HG02588 (cell line): ENCODE measurements around the gene CDIPT.
"Not testable (repeated sequence)": the region's sequence is repeated elsewhere in the genome, so short reads cannot be mapped to it uniquely, and the experiment has no call there.

ENCODE experiments used
- ATAC-seq: cut with Tn5 transposase; IDR thresholded peaks from one replicate; pipeline ENCODE4 v1.9.1; 2021; ENCODE audit warnings: mild to moderate bottlenecking, moderate library complexity; ENCODE audit not compliant: unreplicated experiment

CDIPT gene

DNA sequence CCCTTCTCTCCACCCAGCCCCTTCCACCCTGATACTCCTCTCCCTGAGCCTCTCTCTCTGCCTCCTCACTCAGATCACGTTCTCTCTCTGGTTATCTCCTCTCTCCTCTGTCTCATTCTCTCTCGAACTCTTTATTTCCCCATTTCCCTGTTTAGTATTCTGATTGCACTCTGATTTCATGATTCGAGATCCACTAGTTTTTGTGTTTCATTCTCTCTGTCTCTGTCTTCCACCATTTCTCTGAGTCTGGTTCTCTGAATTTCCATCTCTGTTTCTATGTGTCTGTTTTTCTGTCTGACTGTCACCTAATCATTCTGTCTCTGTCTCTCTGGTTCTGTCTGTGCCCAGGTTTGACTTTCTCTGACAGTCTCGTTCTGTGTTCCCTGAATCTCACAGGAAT, 34.3 kb upstream of the CDIPT start:
- ATAC-seq, result no peak

DNA sequence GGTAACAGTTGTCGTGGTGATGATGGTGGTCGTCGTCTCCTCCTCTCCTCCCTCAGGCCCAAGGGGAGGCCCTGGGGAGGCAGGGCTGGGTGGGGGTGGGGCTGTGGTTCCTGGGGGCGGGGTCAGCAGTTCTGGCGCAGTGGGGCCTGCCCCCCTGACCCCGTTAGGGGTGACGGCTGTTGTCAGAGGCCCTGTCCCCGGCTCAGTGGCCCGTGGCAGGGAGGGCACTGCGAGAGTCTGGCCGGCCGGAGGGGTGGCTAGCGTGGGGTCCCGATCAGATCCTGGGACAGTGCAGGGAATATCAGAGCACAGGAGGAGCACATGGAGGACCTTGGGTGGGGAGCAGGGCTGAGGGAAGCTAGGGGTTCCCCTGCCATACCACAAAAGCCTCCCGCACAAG, 33.8 kb upstream of the CDIPT start:
- no peak for ATAC-seq

DNA sequence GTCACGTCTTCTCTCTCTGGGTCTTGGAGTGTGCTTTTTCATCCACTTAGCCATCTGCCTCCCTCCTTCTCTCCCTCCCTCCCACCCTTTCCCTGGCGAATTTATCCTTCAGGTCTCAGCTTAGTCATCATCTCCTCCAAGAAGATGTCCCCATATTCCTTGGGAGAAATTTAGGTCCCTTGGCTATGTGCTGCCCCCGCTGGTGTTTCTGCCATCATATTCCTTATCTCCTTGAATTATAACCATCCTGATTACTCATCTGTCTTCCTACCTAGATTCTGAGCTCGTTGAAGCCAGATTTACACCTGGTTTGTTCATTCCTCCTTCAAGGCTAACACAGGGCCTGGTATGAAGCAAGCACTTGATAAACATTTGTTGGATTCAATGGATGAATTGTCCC, 31.3 kb upstream of the CDIPT start:
- ATAC-seq, result no peak

DNA sequence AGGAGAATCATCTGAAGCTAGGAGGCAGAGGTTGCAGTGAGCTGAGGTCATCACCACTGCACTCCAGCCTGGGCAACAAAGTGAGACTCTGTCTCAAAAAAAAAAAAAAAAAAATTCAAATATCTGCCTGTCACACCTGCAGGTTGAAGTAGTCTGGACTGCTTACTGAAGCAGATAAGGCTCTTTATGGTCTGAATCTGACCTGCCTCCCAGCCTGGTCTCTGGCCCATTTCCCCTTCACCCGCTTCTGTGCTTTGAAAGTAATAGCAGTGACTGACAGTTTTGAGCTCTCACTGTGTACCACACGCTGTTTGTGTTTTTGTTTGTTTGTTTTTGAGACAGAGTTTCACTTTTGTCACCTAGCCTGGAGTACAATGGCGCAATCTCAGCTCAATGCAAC, 30.5 kb upstream of the CDIPT start:
- ATAC-seq, result no peak

DNA sequence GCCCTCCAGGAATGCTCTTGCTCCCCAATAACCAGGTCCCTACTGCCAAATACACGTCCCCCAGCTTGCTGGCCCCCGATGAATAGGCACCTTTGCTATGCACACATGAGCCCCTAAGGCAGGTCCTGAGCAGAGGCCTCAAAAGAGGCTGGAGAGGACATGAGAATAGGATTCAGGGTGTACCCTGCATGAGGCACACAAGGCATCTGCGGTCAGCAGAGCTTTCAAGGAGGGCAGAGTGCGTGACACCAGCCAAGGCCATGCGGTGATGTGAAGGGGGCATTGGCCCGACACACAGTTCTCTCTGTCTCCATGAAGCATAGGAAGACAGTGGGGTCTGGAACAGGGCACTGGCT, 29.4 kb upstream of the CDIPT start:
- ATAC-seq, result no peak

DNA sequence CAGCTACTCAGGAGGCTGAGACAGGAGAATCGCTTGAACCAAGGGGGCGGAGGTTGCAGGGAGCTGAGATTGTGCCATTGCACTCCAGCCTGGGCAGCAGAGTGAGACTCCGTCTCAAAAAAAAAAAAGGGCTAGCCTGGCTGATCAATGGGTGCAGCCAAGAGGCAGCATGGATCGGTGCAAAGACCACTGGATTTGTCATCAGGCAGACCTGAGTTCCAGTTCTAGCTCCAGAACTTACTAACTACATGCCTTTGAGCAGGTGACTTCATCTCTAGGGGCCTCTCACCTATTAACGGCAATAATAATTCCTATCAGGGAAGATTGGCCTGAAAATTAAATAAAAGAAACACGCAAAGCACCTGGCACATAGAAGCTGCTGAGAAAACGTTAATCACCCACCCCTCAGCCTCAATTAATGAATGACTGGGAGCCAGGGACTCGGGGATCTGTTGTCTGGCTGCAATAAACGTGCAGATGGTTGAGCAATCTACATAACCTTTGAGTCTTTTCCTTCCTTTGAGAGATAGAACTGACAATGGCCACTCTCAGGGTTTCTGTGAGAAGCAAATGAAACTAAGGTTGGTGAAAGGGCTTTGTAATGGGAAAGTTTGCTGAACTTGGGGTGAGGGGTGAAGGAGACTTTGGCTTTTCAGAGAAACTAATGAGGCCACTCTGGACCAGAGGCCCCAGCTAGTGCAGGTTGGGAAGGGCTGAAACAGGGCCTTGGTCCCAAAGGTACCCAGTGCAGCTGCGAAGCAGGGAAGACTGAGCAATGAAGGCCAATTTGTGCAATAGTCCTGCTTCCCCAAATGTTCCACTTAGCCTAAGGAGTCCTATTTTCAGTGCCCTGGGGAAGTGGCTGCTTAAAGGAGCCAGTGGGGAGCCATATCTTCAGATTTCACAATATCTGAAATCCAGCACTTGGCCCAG, 28.8 kb upstream of the CDIPT start:
- ATAC-seq, result no peak

DNA sequence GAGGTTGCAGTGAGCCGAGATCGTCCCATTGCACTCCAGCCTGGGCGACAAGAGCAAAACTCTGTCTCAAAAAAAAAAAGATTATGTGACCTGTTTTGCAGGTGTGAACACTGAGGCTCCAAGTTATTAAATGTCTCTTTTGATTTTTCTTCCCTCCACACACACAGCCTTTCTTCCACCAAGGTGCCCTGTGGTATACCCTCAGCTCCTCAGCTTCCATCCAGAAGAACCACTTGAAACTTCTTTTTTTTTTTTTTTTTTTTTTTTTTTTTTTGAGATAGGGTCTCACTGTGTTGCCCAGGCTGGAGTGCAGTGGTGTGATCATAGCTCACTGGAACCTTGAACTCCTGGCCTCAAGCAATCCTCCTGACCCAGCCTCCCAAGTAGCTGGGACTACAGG, 26.3 kb upstream of the CDIPT start:
- ATAC-seq, result not testable (repeated sequence)

DNA sequence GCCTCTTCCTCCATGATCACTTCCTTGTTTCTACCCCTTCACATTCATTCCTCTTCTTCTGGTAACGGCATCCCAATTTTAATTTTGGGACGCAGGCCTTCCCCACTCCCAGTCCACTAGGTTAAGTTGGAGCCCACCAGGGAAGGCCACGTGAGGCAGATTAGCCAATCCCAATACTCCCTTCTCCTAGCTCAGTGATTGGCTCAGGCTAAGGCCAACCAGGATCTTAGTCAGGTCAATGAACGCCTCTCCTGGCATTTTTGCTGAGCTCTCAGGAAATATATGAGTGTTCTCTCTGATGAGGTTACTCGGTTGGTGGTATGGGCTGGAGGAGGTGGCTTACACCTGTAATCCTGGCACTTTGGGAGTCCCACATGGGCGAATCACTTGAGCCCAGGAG, 21.0 kb upstream of the CDIPT start:
- ATAC-seq, result no peak

DNA sequence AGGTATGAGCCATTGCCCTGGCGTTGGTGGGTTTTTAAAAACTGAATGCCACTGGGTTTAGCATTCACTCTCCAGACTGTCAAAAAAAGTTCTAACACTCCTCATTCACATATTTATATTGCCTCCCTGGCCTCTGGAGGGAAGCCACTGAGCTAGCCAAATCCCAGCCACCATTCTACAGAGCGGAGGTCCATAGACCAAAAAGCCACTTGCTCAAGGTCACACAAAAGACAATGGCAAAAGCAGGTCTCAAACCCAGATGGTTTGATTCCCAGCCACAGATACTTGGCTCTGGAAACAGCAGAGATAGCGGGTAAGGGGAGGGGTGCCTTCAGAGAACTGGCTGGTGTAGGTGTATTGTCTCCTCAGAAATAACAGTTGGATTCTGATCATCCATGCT, 18.0 kb upstream of the CDIPT start:
- no peak for ATAC-seq

DNA sequence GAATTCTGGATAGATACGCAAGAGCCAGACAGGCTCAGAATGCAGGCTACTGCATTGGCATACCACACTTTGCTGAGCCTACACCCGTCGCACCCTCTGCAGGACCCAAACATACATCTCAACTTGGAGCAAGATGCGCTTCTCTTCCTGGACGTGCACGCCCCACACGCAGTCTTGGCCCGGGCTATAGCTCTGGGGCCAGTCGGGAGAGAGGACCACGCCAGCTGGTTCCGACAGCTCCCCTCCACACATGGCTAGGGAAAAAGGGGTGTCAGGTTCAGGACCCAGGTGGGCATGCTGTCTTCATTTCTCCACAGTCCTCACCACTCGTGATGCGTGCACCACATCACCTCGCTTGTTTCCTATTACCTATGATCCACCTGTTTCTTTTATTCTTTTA, 15.1 kb upstream of the CDIPT start:
- ATAC-seq, result no peak

DNA sequence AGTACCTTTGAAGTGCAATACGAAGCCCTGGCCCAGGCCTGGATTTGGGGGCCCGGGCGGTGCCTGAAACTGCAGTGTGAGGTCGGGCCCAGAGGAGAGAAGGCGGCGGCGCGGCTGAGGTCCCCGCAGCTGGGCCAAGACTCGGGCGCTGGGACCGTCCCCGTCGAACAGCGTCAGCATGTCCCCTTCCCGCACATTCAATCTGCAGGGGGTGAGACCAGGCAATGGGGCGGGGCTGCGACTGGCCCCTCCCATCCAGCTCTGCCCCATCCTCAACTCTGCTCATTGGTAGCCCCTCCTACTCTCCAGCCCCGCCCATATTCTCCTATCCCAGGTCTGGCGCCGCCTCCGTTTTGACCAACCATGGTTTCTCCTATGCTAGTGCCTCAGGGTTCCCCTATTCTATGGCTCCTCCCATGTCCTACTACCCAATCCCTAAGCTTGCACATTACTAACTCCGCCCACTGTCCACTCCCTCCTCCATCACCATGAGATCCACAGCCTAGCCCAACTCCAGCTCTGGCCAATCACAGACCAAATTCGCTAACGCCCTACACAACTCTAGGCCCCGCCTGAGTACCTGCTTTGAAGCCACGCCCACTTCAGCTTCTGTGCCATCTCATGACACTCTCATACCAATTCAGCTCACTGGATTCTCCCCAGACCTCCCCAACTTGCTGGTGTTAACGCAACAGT, 14.4 kb upstream of the CDIPT start:
- ATAC-seq, result peak; percentile 47

DNA sequence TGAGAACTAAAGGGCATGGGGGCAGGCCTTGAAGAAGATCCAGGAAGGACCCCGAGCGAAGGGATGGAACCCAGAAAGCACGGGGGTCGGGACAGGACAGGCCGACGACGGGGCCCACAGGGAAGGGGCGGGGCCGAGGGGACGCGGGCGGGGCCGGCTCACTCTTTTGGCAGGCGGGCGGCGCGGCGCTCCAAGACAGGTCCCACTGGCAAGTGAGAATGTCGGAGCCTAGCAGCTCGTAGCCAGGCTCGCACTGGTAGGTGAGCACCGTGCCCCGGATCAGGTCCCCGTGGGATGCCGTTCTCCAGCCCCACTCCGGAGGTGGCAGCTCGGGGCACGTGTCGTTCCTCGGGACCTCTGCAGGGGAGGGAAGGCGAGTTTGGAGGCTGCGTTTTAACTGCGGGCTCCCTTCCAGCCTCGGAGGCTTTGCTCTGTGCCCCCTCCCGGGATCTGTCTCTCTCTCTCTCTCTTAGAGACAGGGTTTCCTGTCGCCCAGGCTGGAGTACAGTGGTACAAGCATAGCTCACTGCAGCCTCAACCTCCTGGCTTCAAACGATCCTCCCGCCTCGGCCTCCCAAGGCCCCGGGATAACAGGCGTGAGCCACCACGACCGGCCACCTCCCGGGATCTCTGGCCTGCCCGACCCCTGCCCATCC, 13.7 kb upstream of the CDIPT start:
- no peak for ATAC-seq

DNA sequence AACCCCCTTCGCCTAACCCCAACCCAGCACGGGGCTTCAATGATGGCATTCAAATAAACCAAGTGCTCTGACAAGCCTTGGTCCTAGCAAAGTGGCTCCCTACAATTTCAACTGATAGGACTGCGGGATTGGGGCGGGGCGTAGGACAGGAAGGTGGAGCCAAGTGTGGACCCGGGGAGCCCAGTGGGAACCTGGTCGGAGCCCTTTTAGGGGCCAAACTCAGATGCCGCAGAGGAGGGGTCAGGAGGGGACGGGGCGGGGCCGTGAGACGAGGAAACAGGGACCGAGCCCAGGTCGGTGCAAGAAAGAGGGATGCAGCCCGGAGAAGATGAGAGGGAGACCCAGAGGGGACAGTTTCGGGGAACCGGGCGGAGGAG, 13.2 kb upstream of the CDIPT start:
- no peak for ATAC-seq

DNA sequence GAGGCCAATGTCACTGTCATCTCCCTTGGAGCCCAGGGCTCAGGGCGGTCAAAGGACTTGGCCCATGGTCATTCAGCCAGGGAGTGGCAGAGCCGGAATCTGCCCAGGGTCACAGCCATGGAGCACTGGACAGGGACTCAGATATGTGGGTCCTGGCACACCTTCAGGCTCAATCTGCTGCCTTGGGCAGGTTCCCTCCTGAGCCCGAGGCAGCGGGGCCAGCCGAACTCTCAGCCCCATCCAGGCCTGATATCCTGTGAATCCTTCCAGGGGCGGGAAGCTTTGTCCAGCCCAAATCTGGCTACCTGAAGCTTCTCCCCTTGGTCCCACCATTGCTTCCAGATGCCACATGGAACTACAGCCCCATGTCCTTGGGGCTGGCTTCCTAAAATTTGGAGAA, 12.2 kb upstream of the CDIPT start:
- ATAC-seq, result no peak

DNA sequence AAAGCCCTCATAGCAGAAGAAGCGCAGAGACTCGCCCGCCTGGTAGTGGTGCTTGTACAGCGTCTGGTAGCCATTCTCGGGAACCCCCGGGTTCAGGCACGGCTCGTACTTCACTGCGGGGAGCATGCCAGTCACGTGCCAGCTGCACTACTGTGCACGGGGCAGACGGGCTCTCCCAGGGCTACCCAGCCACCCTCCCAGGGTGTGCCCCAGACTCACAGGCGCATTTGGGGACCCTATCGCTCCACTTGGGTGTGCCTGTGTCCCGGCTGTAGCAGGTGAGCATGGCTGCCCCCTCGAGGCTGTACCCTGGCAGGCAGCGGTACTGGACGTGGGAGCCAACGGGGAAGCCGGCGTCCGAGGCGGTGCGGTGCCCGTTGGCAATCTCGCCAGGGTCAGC, 10.3 kb upstream of the CDIPT start:
- no peak for ATAC-seq

DNA sequence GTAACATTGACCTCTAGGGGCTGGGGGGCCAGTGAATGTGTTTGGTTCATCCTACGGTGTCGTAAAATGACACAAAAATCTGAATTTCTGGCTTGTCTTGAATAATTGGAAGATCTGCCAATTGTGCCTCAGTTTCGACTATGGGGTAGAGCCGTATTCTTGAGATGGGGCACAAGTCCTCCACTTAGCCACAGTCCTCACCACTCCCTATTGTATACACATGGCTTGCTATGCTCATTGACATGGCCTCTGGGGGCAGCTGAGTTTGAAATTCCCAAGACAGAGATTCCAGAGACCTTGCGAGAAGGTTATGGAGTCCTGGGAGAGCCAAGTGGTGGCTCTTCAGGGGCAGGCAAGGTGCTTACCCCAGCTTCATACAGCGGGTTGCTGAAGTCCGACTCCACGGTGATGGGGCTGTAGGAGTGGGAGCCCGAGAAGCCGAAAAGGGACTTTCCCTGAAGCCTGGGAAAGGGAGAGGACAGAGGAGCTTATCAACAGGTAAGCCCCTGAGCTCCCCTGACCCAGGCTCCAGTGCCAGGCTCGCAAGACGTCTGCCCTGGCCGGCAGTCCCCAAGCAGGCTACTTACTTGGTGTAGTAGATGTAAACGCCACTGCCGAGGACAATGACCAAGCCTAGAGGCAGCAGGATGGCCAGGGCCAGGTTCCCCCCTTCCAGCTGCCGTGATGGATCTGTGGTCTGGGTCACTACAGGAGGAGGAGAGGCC, 9.0 kb upstream of the CDIPT start:
- no peak for ATAC-seq

DNA sequence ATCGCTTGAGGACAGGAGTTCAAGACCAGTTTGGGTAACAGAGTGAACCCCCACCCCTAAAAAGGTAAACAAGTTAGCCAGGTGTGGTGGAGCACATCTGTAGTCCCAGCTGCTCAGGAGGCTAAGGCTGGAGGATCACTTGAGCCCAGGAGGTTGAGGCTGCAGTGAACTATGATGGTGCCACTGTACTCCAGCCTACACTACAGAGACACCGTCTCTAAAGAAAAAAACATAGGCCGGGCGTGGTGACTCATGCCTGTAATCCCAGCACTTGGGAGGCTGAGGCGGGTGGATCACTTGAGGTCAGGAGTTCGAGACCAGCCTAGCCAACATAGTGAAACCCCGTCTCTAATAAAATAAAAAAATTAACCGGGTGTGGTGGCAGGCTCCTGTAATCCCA, 6.0 kb upstream of the CDIPT start:
- ATAC-seq, result not testable (repeated sequence)

DNA sequence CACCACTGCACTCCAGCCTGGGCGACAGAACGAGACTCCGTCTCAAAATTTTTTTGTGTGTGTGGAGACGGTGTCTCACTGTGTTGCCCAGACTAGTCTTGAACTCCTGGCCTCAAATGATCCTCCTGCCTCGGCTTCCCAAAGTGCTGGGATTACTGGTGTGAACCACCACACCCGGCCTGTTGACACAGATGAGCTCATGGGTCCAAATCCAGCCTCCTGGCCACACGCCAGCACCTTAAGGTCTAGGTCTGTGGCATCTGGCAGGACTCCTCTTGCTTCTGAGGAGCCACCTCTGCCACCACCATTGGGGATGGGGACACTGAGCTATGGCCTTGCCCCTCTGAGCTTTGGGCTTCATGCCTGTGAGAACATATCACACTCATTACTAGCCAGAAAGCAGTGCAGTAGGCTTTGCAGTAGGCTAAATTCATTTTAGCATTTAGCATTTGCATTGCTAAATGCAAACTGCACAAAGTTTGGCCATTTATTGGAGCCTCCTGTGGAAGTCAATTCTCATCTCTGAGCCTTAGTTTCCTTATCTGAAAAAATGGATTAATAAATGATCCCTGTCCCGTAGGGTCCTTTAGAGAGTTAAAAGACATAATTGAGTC, 5.5 kb upstream of the CDIPT start:
- ATAC-seq, result no peak

DNA sequence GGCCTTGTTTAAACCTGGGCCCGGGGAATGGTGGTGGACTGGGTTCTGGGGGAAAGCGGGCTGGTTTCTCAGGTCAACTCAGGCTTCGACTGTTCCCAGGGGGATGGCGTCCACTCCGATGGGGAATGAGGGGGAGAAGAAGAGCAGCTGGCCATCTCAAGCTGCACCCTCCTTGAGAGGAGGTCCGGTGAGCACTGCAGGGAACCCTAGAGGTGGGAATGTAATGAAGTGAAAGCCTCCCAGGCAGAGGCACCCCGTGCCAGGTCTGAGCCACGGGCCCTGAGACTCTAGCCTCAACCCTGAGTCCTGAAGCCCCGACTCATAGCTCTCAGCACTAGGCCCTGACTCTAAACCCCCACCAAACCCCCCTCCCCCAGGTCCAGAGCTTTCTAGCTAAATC, 1.2 kb upstream of the CDIPT start:
- ATAC-seq, result no peak

DNA sequence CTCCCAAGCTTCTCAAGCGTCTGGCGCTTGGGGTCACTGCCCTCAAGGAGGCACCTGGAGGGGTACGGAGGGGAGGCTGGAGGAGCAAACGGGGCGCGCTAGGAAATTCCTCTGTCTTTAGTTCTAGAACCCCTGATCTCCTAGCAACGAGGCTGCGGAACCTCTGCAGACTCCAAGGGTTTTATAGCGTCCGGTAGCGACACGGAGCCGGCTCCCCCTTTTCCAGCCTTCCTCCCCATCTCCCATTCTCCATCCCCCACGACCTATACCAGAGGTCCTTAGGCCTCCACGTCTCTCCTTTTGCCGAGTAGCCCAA, 601 bp upstream of the CDIPT start:
- no peak for ATAC-seq

DNA sequence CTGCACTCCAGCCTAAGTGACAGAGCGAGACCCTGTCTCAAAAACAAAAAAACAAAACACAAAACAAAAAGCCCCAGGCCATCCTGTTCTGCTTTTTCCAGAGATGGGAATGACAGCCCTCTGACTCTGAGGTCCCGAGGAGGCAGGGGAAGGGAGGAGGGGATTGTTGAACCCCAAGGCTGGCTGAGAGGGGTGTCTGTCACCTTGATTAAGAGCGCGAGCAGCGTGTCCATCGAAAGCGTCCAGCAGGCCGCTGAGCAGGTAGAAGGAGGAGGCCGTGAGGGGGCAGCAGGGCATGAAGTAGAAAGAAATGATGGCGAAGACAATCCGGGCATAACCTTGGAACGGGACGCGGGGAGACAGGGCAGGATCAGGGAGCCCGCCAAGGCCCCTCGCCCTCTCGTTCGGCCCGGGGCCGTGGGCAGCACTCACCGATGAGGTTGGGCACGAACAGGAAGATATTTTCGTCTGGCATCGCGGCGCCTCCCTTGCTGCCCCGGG, 593 bp downstream of the CDIPT start:
- ATAC-seq, result no peak
